Neural progenitor cell (in vitro differentiated cells): ENCODE measurements around the gene LRRC1.

Source experiments
- EZH2 ChIP-seq: fragments of 200-600 bp; sonication (generic); IDR thresholded peaks from 2 replicates; pipeline ENCODE4 v1.6.1; 2017; ENCODE audit warnings: antibody characterized with exemption, mild to moderate bottlenecking, moderate library complexity
- EZH2phosphoT487 ChIP-seq: fragments of 200-600 bp; sonication (generic); IDR thresholded peaks from 2 replicates; pipeline ENCODE4 v1.6.1; 2017; ENCODE audit warnings: antibody characterized with exemption
- TF ChIP-seq, protein P1 (sequence below): fragments of 200-600 bp; sonication (generic); IDR thresholded peaks from 2 replicates; pipeline ENCODE4 v1.5.1; 2017; ENCODE audit warnings: antibody characterized with exemption, mild to moderate bottlenecking

DNA sequence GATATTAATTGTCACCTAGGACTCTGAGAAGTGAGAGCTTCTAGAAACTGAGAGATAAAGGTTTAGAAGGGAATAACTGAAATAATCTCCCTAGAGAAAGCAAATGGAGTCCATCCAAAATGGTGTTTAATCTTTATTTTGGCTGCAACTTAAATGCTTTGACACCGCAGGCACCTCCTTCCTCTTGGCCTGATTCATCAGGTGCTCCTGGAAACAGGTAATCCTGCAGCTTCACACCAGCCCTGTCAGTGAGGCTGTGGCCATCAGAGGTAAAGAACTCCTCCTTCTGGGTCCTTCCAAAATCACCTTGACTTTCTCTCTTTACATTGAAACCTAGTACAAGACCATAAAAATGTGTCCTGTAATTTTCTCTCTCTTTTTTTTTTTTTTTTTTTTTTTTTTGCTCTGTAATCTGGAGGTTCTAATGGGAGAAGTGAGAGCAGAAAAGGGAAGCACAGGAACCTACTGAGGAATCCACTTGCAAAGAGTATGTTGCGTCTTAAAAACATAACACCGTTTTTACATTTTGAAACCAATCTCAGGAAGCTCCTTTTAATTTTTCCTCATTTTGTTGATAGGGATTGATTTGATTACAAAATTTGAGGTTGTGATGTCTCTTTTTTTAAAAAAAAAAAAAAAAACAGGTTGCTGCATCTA is 124.2 kb downstream of the LRRC1 start:
- TF ChIP-seq, protein P1, sequence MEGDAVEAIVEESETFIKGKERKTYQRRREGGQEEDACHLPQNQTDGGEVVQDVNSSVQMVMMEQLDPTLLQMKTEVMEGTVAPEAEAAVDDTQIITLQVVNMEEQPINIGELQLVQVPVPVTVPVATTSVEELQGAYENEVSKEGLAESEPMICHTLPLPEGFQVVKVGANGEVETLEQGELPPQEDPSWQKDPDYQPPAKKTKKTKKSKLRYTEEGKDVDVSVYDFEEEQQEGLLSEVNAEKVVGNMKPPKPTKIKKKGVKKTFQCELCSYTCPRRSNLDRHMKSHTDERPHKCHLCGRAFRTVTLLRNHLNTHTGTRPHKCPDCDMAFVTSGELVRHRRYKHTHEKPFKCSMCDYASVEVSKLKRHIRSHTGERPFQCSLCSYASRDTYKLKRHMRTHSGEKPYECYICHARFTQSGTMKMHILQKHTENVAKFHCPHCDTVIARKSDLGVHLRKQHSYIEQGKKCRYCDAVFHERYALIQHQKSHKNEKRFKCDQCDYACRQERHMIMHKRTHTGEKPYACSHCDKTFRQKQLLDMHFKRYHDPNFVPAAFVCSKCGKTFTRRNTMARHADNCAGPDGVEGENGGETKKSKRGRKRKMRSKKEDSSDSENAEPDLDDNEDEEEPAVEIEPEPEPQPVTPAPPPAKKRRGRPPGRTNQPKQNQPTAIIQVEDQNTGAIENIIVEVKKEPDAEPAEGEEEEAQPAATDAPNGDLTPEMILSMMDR: no peak
- no peak for TF ChIP-seq EZH2phosphoT487
- TF ChIP-seq EZH2: no peak
